Muscle of leg (tissue), 11 donors: Measurements from ENCODE around the gene NPIPA3. TPM values are rescaled to one million over a fixed set of nuclear protein-coding genes. Genes with fewer than 3 reads are reported as not detected.
"Not testable (repeated sequence)": the region's sequence is repeated elsewhere in the genome, so short reads cannot be mapped to it uniquely, and the experiment has no call there.

Experiments used
- DNase-seq: peaks from one replicate; pipeline ENCODE4 v3.0.0; 2013
- H3K27ac ChIP-seq: one replicate; pipeline ENCODE4 v1.5.1; 2013; ENCODE audit warnings: mild to moderate bottlenecking, low read length, control low read depth
- H3K27me3 ChIP-seq: one replicate; pipeline ENCODE4 v1.6.1; 2013; ENCODE audit warnings: low read length; ENCODE audit not compliant: control insufficient read depth, insufficient read depth
- H3K36me3 ChIP-seq: one replicate; pipeline ENCODE4 v1.6.1; 2013; ENCODE audit warnings: low read length; ENCODE audit not compliant: control insufficient read depth, insufficient read depth
- H3K4me1 ChIP-seq: one replicate; pipeline ENCODE4 v1.6.1; 2013; ENCODE audit warnings: low read length; ENCODE audit not compliant: control insufficient read depth, insufficient read depth
- H3K4me3 ChIP-seq: one replicate; pipeline ENCODE4 v1.5.1; 2013; ENCODE audit warnings: low read length, control low read depth
- H3K9me3 ChIP-seq: replicated peaks from 2 replicates; pipeline ENCODE4 v1.6.1; 2013; ENCODE audit warnings: low read depth, low read length; ENCODE audit not compliant: control insufficient read depth
- WGBS: methylation state at CpG from one replicate; pipeline ENCODE4 v1.1.5; 2013; ENCODE audit warnings: missing lambda C conversion rate; ENCODE audit not compliant: insufficient coverage; 5-methylcytosine and 5-hydroxymethylcytosine counted together
- polyA plus RNA-seq, 8 donors: library from polyadenylated mRNA; unstranded; fragments of 120-200 nt; gene quantifications; one replicate each; pipeline versions ENCODE4 v1.2.1 to v1.2.3, GENCODE V29; 2013; ENCODE audit warnings: inconsistent platforms in 1 of 8, low replicate concordance in 1 of 8; ENCODE audit not compliant: insufficient read length in 8 of 8, insufficient read depth in 1 of 8
- total RNA-seq: library from RNA; stranded (reverse); fragments of 120-200 nt; gene quantifications from one replicate; pipeline ENCODE4 v1.2.4, GENCODE V29; 2013

Gene NPIPA3
- total and polyA plus RNA-seq, 9 donors = 0.66 to 22.9 (median 5.5) TPM; not detected in 1

DNA sequence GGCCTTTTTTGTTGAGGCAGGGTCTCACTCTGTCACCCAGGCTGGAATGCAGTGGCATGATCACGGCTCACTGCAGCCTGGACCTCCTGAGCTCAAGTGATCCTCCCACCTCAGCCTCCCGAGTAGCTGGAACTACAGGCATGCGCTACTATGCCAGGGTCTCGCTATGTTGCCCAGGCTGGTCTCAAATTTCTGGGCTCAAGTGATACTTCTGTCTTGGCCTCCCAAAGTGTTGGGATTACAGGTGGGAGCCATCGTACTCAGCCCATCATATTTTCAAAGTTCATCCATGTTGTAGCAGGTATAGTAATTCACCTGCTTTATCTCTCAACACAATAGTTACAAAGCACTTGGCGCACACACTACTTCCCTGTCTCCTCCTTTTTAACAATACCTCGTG is 22.8 kb upstream of the NPIPA3 start:
- H3K27me3 ChIP-seq, H3K27ac ChIP-seq, H3K9me3 ChIP-seq, H3K4me3 ChIP-seq, DNase-seq, H3K4me1 ChIP-seq, H3K36me3 ChIP-seq: not testable (repeated sequence)
- WGBS = 72% methylated on average over 3 of the region's 7 CpGs

DNA sequence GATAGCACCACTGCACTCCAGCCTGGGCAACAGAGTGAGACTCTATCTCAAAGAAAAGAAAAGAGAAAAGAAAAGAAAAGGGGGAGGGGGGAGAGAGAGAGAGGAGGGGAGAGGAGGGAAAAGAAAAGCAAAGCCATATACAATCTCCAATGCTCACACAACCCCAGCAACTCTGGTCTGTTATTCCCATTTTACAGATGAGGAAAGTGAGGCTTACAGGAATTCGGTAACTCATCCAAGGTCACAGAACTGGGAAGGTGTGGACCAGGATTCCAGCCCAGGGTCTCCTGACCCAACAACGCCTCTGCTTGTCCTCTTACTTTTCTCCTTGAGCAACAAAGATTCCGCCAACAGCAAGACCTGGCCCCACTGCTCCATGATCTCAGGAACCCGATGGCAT is 22.1 kb upstream of the NPIPA3 start:
- no CpG with 5 or more reads among the region's 4 CpGs for WGBS

DNA sequence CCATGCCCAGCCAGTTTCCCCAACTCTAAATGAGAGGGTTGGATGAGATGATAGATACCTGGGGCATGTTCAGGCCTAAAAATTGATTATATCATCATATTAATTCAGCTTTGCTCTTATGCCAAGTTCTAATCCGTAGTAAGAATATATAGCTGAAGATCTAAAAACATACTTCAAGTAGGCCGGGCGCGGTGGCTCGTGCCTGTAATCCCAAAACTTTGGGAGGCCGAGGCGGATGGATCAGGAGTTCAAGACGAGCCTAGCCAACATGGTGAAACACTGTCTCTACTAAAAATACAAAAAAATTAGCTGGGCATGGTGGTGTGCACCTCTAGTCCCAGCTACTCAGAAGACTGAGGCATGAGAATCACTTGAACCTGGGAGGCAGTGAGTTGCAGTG is 21.1 kb upstream of the NPIPA3 start:
- WGBS = 89% methylated on average over 6 of the region's 8 CpGs
- H3K27ac ChIP-seq = no peak overlapping the region

More for the DNA sequence above, 22.1 kb upstream of the NPIPA3 start:
- Histone ChIP-seq H3K36me3 (no peaks in the 10 kb centered on the region), H3K27me3 (no peaks in the 10 kb centered on the region), H3K4me1 (no peaks in the 10 kb centered on the region), H3K4me3 (no peak overlapping the region), H3K27ac (no peak overlapping the region), H3K9me3 (no peaks in the 10 kb centered on the region)
- no peak for DNase-seq

DNA sequence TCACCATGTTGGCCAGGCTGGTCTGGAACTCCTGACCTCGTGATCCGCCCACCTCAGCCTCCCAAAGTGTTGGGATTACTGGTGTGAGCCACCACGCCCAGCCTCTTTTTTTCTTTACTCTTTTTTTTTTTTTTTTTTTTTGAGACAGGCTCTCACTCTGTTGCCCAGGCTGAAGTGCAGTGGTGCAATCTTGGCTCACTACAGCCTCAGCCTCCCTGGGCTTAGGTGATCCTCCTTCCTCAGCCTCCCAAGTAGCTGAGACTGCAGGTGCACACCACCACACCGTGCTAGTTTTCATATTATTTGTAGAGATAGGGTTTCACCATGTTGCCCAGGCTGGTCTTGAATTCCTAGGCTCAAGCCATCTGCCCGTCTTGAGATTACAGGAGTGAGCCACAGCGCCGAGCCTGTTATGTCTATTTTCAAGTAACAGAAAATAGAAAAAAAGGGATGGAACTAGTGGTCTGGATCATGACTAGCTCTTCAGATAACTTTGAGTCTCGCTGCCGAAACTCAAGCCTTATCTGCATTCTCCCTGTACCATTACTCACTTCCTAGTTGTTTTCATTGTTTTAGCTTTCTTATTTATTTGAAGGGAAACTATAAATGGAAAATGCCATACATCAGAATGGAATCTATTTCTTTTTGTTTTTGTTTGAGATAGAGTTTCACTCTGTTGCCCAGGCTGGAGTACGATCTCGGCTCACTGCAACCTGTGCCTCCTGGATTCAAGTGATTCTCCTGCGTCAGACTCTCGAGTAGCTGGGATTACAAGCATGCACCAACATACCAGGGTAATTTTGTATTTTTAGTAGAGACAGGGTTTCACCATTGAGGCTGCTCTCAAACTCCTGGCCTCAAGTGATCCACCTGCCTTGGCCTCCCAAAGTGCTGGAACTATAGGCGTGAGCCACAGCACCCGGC is 17.1 kb upstream of the NPIPA3 start:
- H3K4me3 ChIP-seq, H3K27me3 ChIP-seq, H3K36me3 ChIP-seq, DNase-seq, H3K4me1 ChIP-seq, H3K9me3 ChIP-seq, H3K27ac ChIP-seq: not testable (repeated sequence)
- no CpG with 5 or more reads among the region's 15 CpGs for WGBS

More for the DNA sequence above, 21.1 kb upstream of the NPIPA3 start:
- no peaks in the 10 kb centered on the region for H3K9me3 ChIP-seq
- no peak overlapping the region for H3K4me3 ChIP-seq
- no peaks in the 10 kb centered on the region for H3K36me3 ChIP-seq
- no peaks in the 10 kb centered on the region for H3K4me1 ChIP-seq
- no peaks in the 10 kb centered on the region for H3K27me3 ChIP-seq
- DNase-seq = no peak

DNA sequence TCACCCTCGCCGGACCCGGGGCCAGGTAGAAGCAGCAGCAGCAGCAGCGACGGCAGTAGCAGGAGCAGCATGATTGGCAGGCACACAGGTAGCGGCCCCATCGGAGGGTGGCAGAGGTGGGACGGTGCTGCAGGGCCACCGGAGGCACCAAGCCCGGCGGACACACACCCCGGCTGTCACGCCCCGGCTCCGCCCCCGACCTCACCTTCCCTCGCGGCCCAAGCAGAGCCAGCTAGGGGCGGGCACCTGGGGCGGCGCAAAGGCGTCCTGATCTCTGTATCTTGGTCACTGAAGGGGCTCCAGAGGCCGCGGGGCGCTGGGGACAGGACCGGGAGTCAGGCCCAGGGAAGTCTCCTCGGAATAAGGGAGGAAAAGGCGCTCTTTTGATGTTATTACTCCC is 9.1 kb upstream of the NPIPA3 start, which contains the start of gene PLA2G10:
PLA2G10 (minus strand) TSS at position 180 of the 400 bp plus-strand sequence; CDS start at position 101, 79 bp downstream.
- H3K36me3 ChIP-seq, H3K27ac ChIP-seq, DNase-seq, H3K9me3 ChIP-seq, H3K27me3 ChIP-seq, H3K4me1 ChIP-seq, H3K4me3 ChIP-seq: not testable (repeated sequence)
- WGBS = no CpG with 5 or more reads among the region's 28 CpGs

DNA sequence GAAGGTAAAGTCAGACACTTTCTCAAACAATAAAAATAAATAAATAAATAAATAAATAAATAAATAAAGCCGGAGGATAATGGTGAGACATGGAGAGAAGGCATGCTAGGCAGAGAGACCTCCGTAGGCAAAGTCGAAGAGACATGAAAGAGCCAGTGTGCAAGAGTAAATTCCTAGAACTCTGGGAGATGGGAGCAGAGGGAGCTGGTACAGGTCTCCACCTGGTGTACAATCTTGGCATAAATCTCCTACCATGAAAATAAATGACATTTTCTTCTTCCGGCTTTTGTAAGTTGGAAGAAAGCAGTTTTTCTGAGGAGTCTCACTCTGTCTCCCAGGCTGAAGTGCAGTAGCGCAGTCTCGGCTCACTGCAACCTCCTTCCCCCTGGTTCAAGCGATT is 1.4 kb upstream of the NPIPA3 start:
- DNase-seq, H3K27me3 ChIP-seq, H3K27ac ChIP-seq, H3K4me1 ChIP-seq, H3K9me3 ChIP-seq, H3K36me3 ChIP-seq, H3K4me3 ChIP-seq: not testable (repeated sequence)
- WGBS = no CpG with 5 or more reads among the region's 7 CpGs

DNA sequence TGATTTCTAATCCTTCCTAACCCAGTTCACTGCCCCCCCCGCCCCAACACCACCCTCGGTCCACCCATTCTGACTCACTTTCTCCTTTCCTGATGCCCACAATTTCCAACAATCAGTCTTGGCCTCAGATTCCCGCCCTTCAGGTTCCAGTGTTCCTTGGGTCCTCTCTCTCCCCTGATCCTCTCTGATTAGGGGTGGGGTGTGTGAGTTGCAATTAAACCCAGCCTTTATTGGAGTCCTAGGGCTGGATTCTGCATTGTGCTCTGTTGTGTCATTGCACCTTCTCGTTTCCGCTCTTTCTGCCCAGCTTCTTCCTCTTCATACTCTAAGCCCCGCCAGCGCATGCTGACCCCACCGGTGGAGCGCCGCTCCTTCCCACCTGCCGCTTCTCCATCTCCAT is 539 bp upstream of the NPIPA3 start:
- not testable (repeated sequence) for H3K4me1 ChIP-seq, H3K27me3 ChIP-seq, H3K27ac ChIP-seq, H3K36me3 ChIP-seq, H3K9me3 ChIP-seq, DNase-seq, H3K4me3 ChIP-seq
- no CpG with 5 or more reads among the region's 11 CpGs for WGBS

DNA sequence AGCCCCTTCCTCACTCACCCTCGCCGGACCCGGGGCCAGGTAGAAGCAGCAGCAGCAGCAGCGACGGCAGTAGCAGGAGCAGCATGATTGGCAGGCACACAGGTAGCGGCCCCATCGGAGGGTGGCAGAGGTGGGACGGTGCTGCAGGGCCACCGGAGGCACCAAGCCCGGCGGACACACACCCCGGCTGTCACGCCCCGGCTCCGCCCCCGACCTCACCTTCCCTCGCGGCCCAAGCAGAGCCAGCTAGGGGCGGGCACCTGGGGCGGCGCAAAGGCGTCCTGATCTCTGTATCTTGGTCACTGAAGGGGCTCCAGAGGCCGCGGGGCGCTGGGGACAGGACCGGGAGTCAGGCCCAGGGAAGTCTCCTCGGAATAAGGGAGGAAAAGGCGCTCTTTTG is 30.0 kb downstream of the NPIPA3 start:
- not testable (repeated sequence) for H3K4me3 ChIP-seq, H3K36me3 ChIP-seq, H3K27ac ChIP-seq, H3K9me3 ChIP-seq, H3K4me1 ChIP-seq, DNase-seq, H3K27me3 ChIP-seq
- no CpG with 5 or more reads among the region's 28 CpGs for WGBS

DNA sequence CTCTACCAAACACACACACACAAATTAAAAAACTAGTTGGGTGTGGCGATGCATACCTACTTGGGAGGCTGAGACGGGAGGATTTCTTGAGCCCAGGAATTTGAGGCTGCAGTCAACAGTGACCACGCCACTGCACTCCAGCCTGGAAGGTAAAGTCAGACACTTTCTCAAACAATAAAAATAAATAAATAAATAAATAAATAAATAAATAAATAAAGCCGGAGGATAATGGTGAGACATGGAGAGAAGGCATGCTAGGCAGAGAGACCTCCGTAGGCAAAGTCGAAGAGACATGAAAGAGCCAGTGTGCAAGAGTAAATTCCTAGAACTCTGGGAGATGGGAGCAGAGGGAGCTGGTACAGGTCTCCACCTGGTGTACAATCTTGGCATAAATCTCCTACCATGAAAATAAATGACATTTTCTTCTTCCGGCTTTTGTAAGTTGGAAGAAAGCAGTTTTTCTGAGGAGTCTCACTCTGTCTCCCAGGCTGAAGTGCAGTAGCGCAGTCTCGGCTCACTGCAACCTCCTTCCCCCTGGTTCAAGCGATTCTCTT is 37.7 kb downstream of the NPIPA3 start:
- not testable (repeated sequence) for H3K27me3 ChIP-seq, H3K36me3 ChIP-seq
- WGBS = no CpG with 5 or more reads among the region's 10 CpGs

DNA sequence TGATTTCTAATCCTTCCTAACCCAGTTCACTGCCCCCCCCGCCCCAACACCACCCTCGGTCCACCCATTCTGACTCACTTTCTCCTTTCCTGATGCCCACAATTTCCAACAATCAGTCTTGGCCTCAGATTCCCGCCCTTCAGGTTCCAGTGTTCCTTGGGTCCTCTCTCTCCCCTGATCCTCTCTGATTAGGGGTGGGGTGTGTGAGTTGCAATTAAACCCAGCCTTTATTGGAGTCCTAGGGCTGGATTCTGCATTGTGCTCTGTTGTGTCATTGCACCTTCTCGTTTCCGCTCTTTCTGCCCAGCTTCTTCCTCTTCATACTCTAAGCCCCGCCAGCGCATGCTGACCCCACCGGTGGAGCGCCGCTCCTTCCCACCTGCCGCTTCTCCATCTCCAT is 38.6 kb downstream of the NPIPA3 start:
- WGBS = no CpG with 5 or more reads among the region's 11 CpGs
- H3K4me3 ChIP-seq = not testable (repeated sequence)

More for the DNA sequence above, 37.7 kb downstream of the NPIPA3 start:
- H3K27ac ChIP-seq, DNase-seq, H3K4me1 ChIP-seq, H3K4me3 ChIP-seq, H3K9me3 ChIP-seq: not testable (repeated sequence)

More for the DNA sequence above, 38.6 kb downstream of the NPIPA3 start:
- not testable (repeated sequence) for H3K27me3 ChIP-seq, H3K36me3 ChIP-seq, H3K9me3 ChIP-seq, H3K27ac ChIP-seq, DNase-seq, H3K4me1 ChIP-seq
